Osteoblast (primary cell): ENCODE measurements around the gene RNF130. TPM values are rescaled to one million over a fixed set of nuclear protein-coding genes. Genes with fewer than 3 reads are reported as not detected.

Source experiments
- DNase-seq: peaks from one replicate; pipeline ENCODE4 v3.0.0; 2011; ENCODE audit warnings: low spot score, mixed read lengths; ENCODE audit not compliant: insufficient read length; ENCODE audit errors: missing footprints
- H2AFZ ChIP-seq: 2 replicates; pipeline ENCODE4 v1.6.0; 2011; ENCODE audit warnings: mild to moderate bottlenecking, low read length
- H3K27ac ChIP-seq: 2 replicates; pipeline ENCODE4 v1.5.1; 2011; ENCODE audit warnings: mild to moderate bottlenecking, low read depth, low read length, moderate library complexity
- H3K27me3 ChIP-seq: 2 replicates; pipeline ENCODE4 v1.6.0; 2012; ENCODE audit warnings: mild to moderate bottlenecking, control low read depth, inconsistent platforms, low read length, moderate library complexity; ENCODE audit not compliant: insufficient read depth
- H3K36me3 ChIP-seq: 2 replicates; pipeline ENCODE4 v1.5.1; 2011; ENCODE audit warnings: mild to moderate bottlenecking, low read length, control low read depth, moderate library complexity; ENCODE audit not compliant: insufficient read depth
- H3K4me1 ChIP-seq: 2 replicates; pipeline ENCODE4 v1.5.1; 2011; ENCODE audit warnings: mild to moderate bottlenecking, low read length, control low read depth, moderate library complexity; ENCODE audit not compliant: insufficient read depth
- H3K4me2 ChIP-seq: 2 replicates; pipeline ENCODE4 v1.6.0; 2011; ENCODE audit warnings: mild to moderate bottlenecking, low read length; ENCODE audit not compliant: insufficient read depth
- H3K4me3 ChIP-seq: fragments of 200-600 bp; sonication (generic); 3 replicates; pipeline ENCODE4 v1.5.1; 2012; ENCODE audit warnings: mild to moderate bottlenecking, low read length, inconsistent platforms; ENCODE audit not compliant: insufficient read depth
- H3K79me2 ChIP-seq: 2 replicates; pipeline ENCODE4 v1.6.0; 2012; ENCODE audit warnings: mild to moderate bottlenecking, low read length, control low read depth, inconsistent platforms; ENCODE audit not compliant: insufficient read depth
- H3K9me3 ChIP-seq: 2 replicates; pipeline ENCODE4 v1.5.1; 2011; ENCODE audit warnings: low read depth, low read length, control low read depth
- H4K20me1 ChIP-seq: 2 replicates; pipeline ENCODE4 v1.6.0; 2012; ENCODE audit warnings: mild to moderate bottlenecking, low read length, control low read depth; ENCODE audit not compliant: insufficient read depth
- CTCF ChIP-seq: IDR thresholded peaks from 2 replicates; pipeline ENCODE4 v1.5.1; 2011; ENCODE audit warnings: mild to moderate bottlenecking, low read depth, low read length, moderate library complexity; ENCODE audit errors: extremely low read depth
- total RNA-seq: library from RNA; depleted of rRNA; stranded (reverse); fragments of >200 nt; gene quantifications from 2 replicates; pipeline ENCODE4 v1.2.3, GENCODE V29; 2012

Gene RNF130
- total RNA-seq, 1 donor = 28.6 TPM

GRCh38 chr5:179936976-179937681 is 134.4 kb downstream of the RNF130 start:
- Histone ChIP-seq H3K4me1 (no peaks in the 10 kb centered on the region), H3K27ac (no peak overlapping the region), H3K79me2 (no peaks in the 10 kb centered on the region), H3K36me3 (no peaks in the 10 kb centered on the region), H4K20me1 (no peaks in the 10 kb centered on the region), H3K9me3 (no peaks in the 10 kb centered on the region), H3K27me3 (peaks cover 2% of the 10 kb centered on the region), H3K4me3 (no peak overlapping the region), H2AFZ (no peak overlapping the region), H3K4me2 (no peak overlapping the region)
- DNase-seq = no peak
- TF ChIP-seq CTCF = no peak

GRCh38 chr5:179930788-179931473 is 140.6 kb downstream of the RNF130 start:
- Histone ChIP-seq H3K4me3 (no peak overlapping the region), H3K27ac (no peak overlapping the region), H3K4me1 (no peaks in the 10 kb centered on the region), H3K27me3 (no peaks in the 10 kb centered on the region), H3K4me2 (no peak overlapping the region), H3K36me3 (no peaks in the 10 kb centered on the region), H3K9me3 (no peaks in the 10 kb centered on the region), H3K79me2 (no peaks in the 10 kb centered on the region), H2AFZ (no peak overlapping the region), H4K20me1 (no peaks in the 10 kb centered on the region)
- DNase-seq = no peak
- TF ChIP-seq CTCF = no peak

GRCh38 chr5:179927824-179928223 is 143.7 kb downstream of the RNF130 start:
- Histone ChIP-seq H3K4me2 (no peak overlapping the region), H3K4me3 (no peak overlapping the region)
- no peak for TF ChIP-seq CTCF

GRCh38 chr5:179926657-179927056 is 144.9 kb downstream of the RNF130 start:
- H2AFZ ChIP-seq = no peak overlapping the region
- no peak for TF ChIP-seq CTCF

More at GRCh38 chr5:179927824-179928223, 143.7 kb downstream of the RNF130 start:
- Histone ChIP-seq H3K36me3 (no peaks in the 10 kb centered on the region), H3K4me1 (no peaks in the 10 kb centered on the region), H2AFZ (no peak overlapping the region), H3K9me3 (no peaks in the 10 kb centered on the region), H4K20me1 (no peaks in the 10 kb centered on the region), H3K79me2 (no peaks in the 10 kb centered on the region), H3K27ac (no peak overlapping the region), H3K27me3 (no peaks in the 10 kb centered on the region)
- DNase-seq = peak; percentile 10

More at GRCh38 chr5:179926657-179927056, 144.9 kb downstream of the RNF130 start:
- Histone ChIP-seq H3K27me3 (no peaks in the 10 kb centered on the region), H3K4me2 (no peak overlapping the region), H3K27ac (no peak overlapping the region), H4K20me1 (no peaks in the 10 kb centered on the region), H3K4me3 (no peak overlapping the region), H3K79me2 (no peaks in the 10 kb centered on the region), H3K9me3 (no peaks in the 10 kb centered on the region), H3K36me3 (no peaks in the 10 kb centered on the region), H3K4me1 (no peaks in the 10 kb centered on the region)
- DNase-seq = no peak
